Stimulated activated CD4-positive, alpha-beta T cell treated with anti-CD3 and anti-CD28 coated beads, Interleukin-1b, Interleukin-23, amount 100 ng/mL, for 48 hours (primary cell): ENCODE data around the gene ADAMTSL3.
"Not testable (repeated sequence)": the region's sequence is repeated elsewhere in the genome, so short reads cannot be mapped to it uniquely, and the experiment has no call there.

Source experiments
- DNase-seq: peaks from one replicate; pipeline ENCODE4 v3.0.0-alpha.2; 2020

ADAMTSL3 gene

GRCh38 chr15:83702314-83702713 is 48.4 kb downstream of the ADAMTSL3 start:
- DNase-seq = not testable (repeated sequence)

DNA sequence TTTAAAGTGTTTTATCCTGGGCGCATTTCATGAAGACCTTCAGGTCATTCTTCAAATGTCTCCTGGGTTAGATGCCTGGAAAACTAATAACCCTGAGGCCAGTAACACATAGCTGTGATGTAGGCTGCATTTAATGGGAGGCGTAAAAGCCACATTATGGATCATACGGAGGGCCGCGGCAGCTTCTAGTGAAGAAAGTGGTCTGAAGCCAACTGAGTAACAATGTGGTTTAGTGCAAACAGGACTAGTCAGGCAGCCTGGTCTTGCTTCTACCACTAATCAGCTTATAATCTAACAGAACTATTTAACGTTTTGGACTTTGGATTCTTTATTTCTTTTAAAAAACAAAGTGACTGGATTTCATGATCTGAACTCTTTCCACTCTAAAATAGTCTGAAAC is 54.4 kb downstream of the ADAMTSL3 start:
- DNase-seq = no peak

- DNase-seq = no peak
Measured at GRCh38 chr15:83709241-83709640, 55.3 kb downstream of the ADAMTSL3 start.

GRCh38 chr15:83709811-83710210 is 55.9 kb downstream of the ADAMTSL3 start:
- no peak for DNase-seq

- DNase-seq = no peak
Measured at GRCh38 chr15:83710452-83710851, 56.5 kb downstream of the ADAMTSL3 start.

- no peak for DNase-seq
Measured at GRCh38 chr15:83711236-83711635, 57.3 kb downstream of the ADAMTSL3 start.

GRCh38 chr15:83713242-83713641 is 59.3 kb downstream of the ADAMTSL3 start:
- no peak for DNase-seq

GRCh38 chr15:83714939-83715628 is 61.2 kb downstream of the ADAMTSL3 start:
- DNase-seq = no peak

GRCh38 chr15:83716605-83717004 is 62.7 kb downstream of the ADAMTSL3 start:
- no peak for DNase-seq

DNA sequence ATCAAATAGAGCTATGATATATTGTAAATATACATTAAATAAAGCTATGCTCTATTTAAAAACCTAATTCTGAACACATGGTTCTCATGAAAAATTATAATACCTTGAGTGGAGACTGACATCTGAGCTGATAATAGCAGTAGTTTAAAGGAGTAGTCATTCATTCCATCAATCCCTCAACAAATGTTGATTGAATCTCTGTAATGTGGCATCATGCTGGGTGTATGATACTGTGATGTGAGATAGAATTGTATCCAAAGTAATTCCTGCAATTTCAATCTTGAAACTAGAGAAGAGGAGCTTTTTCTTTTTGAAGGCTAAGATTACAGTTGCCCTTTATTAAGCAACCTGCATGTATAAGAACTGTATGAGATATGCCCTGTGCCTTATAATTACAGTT is 63.1 kb downstream of the ADAMTSL3 start:
- DNase-seq = no peak

DNA sequence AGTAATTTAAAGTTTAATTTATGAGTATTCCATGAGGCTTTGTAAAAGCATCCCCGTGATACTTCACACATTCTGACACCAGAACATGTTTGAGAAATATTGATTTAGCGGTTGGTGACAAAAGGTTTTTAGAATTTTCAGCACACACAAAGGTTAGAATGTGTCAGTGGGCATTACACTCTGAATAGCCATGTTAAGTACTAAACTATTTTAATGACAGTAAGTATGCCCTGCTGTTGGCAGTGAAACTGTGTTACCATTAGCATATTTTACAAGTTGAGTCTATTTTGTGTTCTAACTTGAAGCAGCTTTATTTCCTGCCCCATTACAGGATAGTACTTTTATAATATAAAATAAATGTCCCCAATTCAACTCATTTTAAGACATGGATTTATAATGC is 66.5 kb downstream of the ADAMTSL3 start:
- DNase-seq = no peak

- no peak for DNase-seq
Measured at GRCh38 chr15:83721031-83721430, 67.1 kb downstream of the ADAMTSL3 start.

DNA sequence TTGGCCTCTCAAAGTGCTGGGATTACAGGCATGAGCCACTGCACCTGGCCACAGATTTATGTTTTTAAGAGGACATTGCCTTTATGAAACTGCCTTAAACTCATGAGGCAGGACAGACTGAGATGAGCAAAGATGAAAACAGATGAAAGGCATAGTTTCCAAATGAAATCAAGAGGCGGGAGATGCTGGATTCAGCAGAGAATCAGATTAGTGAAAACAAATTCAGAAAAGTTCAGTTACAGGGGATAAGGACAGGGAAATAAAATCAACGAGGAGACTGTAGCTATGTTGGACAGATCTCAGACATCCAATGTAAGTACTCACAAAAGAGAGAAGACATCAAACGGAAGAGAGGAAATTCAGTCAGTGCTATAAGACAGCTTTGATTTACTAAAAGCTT is 68.1 kb downstream of the ADAMTSL3 start:
- DNase-seq = no peak

DNA sequence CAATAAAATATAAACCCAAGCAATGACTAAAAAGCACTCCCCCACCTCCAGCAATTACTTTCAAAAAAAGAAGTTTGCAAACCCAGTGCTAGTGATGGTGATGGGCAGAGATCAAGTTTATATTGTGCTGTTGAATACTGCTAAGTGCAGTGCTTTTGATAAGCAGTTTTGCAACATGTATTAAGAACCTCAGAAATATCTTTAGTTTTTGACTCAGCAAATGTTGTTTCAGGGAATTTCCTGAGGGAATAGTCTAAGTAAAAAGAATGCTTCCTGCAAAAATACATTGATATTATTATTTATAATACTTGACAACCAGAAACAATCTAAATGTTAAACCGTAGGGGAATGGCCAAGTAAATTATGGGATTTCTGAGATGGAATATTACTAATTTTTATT is 69.3 kb downstream of the ADAMTSL3 start:
- DNase-seq = no peak

GRCh38 chr15:83732196-83732595 is 78.3 kb downstream of the ADAMTSL3 start:
- DNase-seq = no peak

DNA sequence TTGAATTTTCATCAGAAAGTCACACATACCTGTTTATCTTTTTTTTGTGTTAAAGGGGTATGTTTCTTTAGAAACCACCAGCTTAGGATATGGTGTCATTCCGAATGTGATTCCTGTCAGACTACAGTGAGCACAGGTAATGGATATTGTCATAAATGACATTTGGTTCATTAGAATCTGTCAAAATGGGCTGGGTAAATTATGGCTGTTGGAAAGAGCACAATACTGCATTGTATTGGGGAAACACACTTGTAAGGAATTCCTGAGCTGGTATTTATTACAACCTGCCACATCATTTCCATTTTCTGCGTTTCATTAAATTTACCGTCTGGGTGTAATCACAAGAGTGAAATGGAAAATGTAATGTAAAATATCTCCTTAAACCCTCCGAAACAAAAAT is 78.8 kb downstream of the ADAMTSL3 start:
- DNase-seq = no peak

- no peak for DNase-seq
Measured at GRCh38 chr15:83733206-83733605, 79.3 kb downstream of the ADAMTSL3 start.

DNA sequence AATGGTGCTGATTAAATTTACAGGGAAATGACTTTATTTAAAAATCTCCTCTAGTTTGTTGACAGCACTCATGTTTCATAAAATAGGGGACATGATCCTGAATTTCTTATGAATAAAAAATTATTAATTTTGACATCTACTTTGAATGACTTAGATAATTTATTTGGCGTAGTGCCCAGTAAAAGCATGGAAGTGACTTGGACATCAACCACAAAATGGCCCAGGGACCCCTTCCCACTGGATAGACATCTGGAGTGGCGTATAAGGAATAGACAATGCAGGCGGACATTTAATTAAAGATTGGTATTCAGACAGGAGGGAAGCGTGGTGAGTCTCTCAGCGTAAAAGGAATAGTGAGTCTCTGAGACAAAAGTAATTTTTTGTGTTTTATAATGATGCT is 79.8 kb downstream of the ADAMTSL3 start:
- DNase-seq = no peak

GRCh38 chr15:83734487-83734886 is 80.6 kb downstream of the ADAMTSL3 start:
- DNase-seq = no peak

DNA sequence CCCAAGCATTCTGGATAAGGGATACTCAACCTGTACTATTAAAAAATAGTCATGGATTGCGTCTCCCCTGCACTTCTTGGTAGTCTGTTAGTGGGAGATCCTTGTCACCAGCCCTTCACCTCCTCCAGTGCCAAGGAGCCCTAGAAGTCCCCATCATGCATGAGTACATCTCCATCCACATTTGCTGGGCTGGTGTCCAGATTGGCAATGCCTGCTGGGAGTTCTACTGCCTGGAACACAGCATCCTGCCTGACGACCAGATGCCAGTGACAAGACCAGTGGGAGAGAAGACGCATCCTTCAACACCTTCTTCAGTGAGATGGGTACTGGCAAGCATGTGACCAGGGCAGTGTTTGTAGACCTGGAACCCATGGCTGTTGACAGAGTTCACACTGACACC is 85.7 kb downstream of the ADAMTSL3 start:
- no peak for DNase-seq

- DNase-seq = no peak
Measured at GRCh38 chr15:83745771-83746170, 91.8 kb downstream of the ADAMTSL3 start.

GRCh38 chr15:83746231-83746630 is 92.3 kb downstream of the ADAMTSL3 start:
- DNase-seq = no peak

- DNase-seq = no peak
Measured at GRCh38 chr15:83747050-83747717, 93.3 kb downstream of the ADAMTSL3 start.

DNA sequence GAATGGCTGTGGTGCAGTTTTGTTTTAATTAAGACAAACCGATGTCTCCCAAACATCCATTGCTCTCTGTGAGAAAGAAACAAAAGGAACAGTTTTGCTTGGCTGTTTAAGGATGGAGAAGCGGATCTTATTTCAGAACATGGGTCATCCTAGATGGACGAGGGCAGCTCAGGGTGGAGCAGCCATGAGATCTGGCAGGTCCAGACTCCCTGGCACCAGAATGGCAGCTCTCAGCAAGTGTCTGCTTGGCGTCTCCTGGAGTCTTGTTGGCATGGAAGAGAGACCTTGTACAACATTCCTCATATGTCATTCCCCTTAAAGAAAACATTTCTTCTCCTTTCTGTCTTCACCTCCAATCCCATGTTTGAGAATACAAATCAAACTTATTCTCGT is 93.8 kb downstream of the ADAMTSL3 start:
- DNase-seq = no peak
